Measurements from ENCODE around the gene RANBP17.

The RANBP17 gene

GRCh38 chr5:170848033-170848432 is 13.8 kb upstream of the RANBP17 start:
- DNase-seq (ENCODE audit: low read depth) = no peak
- TF ChIP-seq CTCF (IDR thresholded peaks at IDR 0.05; ENCODE audit: low read depth, low read length, missing control alignments) = no peak
- no peak overlapping the region for H3K4me3 ChIP-seq (ENCODE audit: low read depth, low read length)

- no peak for TF ChIP-seq CTCF (IDR thresholded peaks at IDR 0.05; ENCODE audit: low read depth, low read length, missing control alignments)
- no peak overlapping the region for H3K4me3 ChIP-seq (ENCODE audit: low read depth, low read length)
- DNase-seq (ENCODE audit: low read depth) = no peak
Observed at GRCh38 chr5:170849374-170849773, 12.4 kb upstream of the RANBP17 start.

DNA sequence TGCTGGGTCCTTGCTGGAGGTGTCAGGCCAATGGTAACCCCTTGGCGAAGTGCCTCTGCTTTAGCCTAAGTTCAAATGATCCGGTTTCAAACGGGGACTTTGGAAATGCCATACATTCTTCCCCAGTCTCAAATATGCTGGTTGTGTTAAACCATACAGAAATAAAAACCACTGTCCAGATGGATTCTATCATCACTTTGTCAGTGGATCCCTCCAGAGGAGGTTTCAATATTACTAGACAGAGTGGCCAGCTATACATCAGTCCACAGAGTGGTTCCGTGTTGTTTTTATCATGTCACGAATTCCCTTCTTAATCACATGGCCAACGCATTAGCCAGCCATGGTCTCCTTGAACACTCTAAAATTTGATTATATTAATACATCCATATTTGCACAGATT is 7.3 kb upstream of the RANBP17 start:
- no peak for TF ChIP-seq CTCF (IDR thresholded peaks at IDR 0.05; ENCODE audit: low read depth, low read length, missing control alignments)
- no peak for DNase-seq (ENCODE audit: low read depth)
- no peak overlapping the region for H3K4me3 ChIP-seq (ENCODE audit: low read depth, low read length)

DNA sequence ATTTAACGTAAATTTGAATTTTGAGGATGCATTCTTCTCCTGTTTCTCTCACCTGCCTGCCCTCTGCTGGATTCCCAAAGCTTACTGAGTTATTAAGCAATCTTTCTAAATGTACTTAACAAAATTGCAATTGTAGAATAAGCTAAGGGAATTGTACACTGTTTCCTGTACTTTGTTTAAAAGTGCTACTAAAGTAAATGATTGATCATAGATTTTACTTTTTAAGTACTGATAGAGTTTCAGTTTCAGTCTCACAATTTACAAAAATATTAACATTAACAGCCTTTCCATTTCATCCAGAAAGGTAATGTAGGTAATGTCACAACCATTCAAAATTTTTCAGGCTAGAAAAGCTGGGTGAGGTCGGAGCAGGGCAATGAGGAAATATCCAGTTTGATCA is 4.8 kb upstream of the RANBP17 start:
- H3K4me3 ChIP-seq (ENCODE audit: low read depth, low read length) = no peak overlapping the region
- TF ChIP-seq CTCF (IDR thresholded peaks at IDR 0.05; ENCODE audit: low read depth, low read length, missing control alignments) = no peak
- DNase-seq (ENCODE audit: low read depth) = no peak

GRCh38 chr5:170860415-170860814 is 1.4 kb upstream of the RANBP17 start:
- TF ChIP-seq CTCF (IDR thresholded peaks at IDR 0.05; ENCODE audit: low read depth, low read length, missing control alignments) = no peak
- no peak overlapping the region for H3K4me3 ChIP-seq (ENCODE audit: low read depth, low read length)

DNA sequence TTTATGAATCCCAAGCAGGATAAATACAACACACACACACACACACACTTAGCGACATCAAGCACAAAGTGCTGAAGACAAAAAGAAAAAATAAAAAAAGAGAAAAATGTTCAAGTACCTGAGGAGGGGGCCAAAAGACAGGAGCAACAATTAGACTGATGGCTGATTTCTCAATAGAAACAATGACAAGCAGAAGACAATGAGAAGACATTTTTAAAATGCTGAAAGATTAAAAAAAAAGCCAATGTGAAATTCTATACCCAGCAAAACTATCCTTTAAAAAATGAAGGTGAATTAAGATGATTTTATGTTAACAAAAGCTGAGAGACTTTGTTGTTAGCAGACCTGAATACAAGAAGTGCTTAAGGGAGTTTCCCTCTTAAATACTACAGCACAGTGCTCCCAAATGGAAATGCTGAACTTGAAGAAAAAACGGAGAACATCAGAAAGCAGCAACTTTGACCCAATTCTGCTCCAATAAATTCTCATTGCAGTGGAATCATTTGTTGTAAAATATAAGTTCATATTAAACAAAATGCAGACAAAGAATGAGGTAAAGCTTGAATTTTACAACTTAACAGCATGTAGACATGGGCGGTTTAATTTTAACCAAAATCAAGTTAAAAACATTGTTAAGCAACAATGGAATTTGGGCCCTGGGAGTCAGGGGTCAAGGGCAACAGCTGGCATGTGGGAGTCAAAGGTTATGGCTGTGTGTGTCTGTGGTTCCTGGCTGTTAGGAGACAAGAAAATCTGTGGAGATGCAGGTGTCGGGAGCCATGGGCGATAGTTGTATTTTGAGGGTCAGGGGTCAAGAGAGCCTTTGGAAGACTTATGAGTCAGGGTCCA is 776 bp upstream of the RANBP17 start:
- H3K4me3 ChIP-seq (ENCODE audit: low read depth, low read length) = no peak overlapping the region
- TF ChIP-seq CTCF (IDR thresholded peaks at IDR 0.05; ENCODE audit: low read depth, low read length, missing control alignments) = no peak
- DNase-seq (ENCODE audit: low read depth) = no peak

More at GRCh38 chr5:170860415-170860814, 1.4 kb upstream of the RANBP17 start:
- no peak for DNase-seq (ENCODE audit: low read depth)

GRCh38 chr5:170861667-170861916 is 226 bp upstream of the RANBP17 start:
- no peak for TF ChIP-seq CTCF (IDR thresholded peaks at IDR 0.05; ENCODE audit: low read depth, low read length, missing control alignments)
- no peak for DNase-seq (ENCODE audit: low read depth)
- H3K4me3 ChIP-seq (ENCODE audit: low read depth, low read length) = no peak overlapping the region
